ENCODE measurements around the gene SLC6A13.
"Not testable (repeated sequence)": the region's sequence is repeated elsewhere in the genome, so short reads cannot be mapped to it uniquely, and the experiment has no call there.

The SLC6A13 gene

DNA sequence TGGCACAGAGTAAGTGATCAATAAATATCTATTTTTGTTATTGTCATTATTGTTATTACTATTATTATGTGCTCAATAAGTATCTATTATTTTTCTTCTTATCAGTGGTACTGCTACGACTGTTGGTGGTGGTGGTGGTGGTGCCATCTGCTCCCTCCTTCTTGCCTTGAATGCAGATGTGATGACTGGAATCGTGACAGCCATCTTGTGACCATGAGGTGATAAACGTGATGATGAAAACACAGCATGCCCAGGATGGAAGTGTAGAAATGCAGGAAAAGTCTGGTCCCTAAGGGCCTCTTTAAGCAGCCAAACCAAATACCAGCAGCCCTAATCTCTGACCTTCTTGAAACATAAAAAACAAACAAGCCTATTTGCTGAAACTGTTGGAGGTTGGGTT is 71.1 kb downstream of the SLC6A13 start:
- TF ChIP-seq, protein P1, sequence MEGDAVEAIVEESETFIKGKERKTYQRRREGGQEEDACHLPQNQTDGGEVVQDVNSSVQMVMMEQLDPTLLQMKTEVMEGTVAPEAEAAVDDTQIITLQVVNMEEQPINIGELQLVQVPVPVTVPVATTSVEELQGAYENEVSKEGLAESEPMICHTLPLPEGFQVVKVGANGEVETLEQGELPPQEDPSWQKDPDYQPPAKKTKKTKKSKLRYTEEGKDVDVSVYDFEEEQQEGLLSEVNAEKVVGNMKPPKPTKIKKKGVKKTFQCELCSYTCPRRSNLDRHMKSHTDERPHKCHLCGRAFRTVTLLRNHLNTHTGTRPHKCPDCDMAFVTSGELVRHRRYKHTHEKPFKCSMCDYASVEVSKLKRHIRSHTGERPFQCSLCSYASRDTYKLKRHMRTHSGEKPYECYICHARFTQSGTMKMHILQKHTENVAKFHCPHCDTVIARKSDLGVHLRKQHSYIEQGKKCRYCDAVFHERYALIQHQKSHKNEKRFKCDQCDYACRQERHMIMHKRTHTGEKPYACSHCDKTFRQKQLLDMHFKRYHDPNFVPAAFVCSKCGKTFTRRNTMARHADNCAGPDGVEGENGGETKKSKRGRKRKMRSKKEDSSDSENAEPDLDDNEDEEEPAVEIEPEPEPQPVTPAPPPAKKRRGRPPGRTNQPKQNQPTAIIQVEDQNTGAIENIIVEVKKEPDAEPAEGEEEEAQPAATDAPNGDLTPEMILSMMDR (IDR thresholded peaks at IDR 0.05; ENCODE audit: insufficient read depth, missing control alignments), result no peak
- no peak for FAIRE-seq
- DNase-seq (ENCODE audit: insufficient read length, low spot score), result no peak

DNA sequence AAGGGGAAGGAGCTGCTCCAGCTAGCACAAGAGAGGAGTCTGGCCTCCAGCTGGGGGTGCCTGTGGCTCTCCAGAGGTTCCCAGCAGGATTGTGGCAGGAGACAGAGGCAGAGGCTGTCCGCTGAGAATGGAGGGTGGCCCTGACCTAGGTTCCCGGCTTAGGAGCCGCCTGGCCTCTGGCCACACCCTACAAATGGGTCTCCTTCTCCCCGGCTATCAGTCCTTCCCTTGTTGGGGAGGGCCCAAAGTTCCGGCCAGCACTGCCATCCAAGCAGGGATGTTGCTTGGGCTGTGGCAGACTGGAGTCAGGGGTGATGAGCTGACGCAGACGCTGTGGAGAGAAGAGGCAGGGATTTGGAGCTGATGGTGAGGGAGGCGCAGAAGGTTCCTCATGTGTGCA is 71.8 kb downstream of the SLC6A13 start:
- no peak for DNase-seq (ENCODE audit: insufficient read length, low spot score)
- no peak for FAIRE-seq
- TF ChIP-seq, protein P1 (IDR thresholded peaks at IDR 0.05; ENCODE audit: insufficient read depth, missing control alignments), result no peak

DNA sequence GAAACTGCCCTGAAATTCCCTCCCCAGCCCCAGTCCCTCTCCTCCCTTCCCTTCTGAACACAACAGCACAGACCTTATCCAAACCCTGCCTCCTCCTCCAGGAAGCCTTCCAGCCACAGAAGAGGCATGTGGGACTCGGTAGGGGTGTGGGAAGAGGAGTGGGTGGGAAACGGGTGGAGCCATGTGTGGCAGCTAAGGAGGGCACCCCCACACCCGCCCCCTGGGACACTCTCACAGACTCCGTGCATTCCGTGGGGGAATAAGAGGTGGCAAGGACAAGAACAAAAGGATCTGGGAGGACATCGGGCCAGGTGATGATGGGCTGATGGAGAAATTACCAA is 73.0 kb downstream of the SLC6A13 start:
- DNase-seq (ENCODE audit: insufficient read length, low spot score) (no peak), FAIRE-seq (no peak)
- TF ChIP-seq, protein P1 (IDR thresholded peaks at IDR 0.05; ENCODE audit: insufficient read depth, missing control alignments), result no peak

DNA sequence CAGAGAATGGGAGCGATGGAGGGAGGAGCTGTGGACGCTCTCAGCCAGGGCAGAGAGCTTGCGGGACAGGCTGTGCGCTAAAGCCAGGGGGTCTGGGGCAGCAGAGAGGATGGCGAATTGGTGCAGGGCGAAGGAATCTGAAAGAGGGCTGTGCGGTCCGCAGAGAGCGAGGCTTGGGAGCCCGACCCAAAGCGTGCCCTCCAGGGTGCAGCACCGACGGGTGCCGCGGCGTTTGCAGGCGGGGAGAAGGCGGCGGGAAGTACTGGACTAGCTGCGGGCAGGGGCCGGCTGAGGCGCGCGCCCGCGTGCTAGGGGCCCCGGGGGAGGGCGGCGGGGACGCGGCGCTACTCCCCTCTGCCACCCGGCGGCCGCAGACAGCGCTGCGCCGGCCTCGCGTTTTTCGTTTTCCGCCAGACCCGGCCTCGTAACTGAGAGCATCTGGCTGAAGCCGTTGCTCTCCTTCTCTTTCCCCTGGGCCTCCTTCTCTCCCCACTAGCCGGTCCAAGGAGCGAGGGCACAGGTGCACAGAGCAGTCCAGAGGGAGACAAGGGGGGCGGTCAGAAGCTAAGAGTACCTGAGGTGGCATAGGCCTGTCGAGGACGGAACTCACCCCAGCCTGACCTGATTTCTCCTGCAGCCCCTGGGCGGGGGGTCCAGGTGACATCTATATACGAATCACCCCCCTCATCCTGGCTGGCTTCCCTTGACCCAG is 73.6 kb downstream of the SLC6A13 start:
- TF ChIP-seq, protein P1 (IDR thresholded peaks at IDR 0.05; ENCODE audit: insufficient read depth, missing control alignments), result peak; percentile 53
- DNase-seq (ENCODE audit: insufficient read length, low spot score), result peak; percentile 73
- no peak for FAIRE-seq

DNA sequence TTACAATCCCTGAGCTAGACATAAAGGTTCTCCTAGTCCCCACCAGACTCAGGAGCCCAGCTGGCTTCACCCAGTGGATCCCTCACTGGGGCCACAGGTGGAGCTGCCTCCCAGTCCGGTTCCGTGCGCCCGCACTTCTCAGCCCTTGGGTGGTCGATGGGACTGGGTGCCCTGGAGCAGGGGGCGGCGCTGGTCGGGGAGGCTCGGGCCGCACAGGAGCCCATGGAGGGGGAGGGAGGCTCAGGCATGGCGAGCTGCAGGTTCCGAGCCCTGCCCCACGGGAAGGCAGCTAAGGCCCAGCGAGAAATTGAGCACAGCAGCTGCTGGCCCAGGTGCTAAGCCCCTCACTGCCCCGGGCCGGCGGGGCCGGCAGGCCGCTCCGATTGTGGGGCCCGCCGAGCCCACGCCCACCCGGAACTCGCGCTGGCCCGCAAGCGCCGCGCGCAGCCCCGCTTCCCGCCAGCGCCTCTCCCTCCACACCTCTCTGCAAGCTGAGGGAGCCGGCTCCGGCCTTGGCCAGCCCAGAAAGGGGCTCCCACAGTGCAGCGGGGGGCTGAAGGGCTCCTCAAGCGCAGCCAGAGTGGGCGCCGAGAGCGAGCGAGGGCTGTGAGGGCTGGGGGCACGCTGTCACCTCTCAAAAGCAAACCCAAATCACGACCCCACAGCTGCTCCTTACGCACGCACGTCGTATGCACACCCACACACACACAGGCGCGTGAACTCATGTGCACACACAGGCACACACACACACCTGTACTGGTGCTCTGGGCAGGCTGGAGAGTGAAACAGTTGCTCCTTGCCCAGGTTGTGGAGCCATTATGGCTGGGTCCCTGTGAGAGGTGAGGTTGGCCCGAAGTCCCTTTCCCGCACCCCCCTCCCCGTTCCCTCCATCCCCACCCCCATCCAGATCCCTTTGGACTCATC is 74.4 kb downstream of the SLC6A13 start:
- DNase-seq (ENCODE audit: insufficient read length, low spot score); FAIRE-seq: not testable (repeated sequence)

DNA sequence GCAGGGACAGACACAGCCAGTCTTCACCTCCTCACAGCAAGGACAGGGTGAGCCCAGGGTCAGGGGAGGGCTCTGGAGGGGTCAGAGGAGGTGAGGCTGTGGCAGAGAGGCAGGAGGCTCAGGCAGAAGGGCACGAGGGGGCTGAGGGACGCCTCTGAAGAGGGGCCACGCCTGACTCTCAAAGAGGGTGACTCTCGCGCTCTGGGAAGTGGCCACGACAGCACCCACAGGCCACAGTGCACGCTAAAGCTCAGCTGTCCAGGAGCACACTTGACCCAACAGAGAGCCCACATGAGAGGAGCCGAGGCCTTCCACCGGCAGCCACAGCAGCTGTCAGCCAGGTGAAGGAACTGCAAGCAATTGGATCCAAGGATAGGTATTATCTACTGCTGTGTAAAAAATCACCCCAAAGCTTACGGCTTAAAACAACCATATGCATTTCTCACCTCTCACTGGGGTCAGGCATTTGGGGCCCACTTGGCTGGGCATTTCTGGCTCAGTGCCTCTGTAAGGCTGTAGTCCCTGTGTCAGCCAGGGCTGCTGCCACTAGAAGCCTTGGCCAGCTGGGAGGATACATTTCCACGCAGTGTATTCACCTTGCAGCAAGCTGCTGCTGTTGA is 76.5 kb downstream of the SLC6A13 start:
- TF ChIP-seq, protein P1 (IDR thresholded peaks at IDR 0.05; ENCODE audit: insufficient read depth, missing control alignments), result no peak
- no peak for FAIRE-seq

DNA sequence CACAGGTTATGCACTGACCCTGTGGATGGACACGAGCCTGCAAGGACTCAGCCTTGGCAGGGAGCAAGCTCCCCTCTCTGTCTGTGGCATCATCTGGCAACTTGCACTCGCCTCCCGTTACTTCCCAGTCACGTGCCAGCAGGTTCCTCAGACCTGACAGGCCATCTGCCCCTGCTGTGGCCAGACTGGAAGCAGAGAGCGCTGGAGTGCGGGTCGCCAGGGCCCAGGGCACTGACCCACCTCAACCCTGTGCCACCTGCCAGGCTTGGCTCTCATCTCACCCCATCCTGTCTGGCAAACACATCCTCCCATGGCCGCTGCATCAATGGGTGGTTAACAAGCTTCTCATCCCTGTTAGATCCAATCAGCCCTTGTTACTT is 77.1 kb downstream of the SLC6A13 start:
- TF ChIP-seq, protein P1 (IDR thresholded peaks at IDR 0.05; ENCODE audit: insufficient read depth, missing control alignments), result no peak
- FAIRE-seq, result no peak
- no peak for DNase-seq (ENCODE audit: insufficient read length, low spot score)

More for the DNA sequence above, 76.5 kb downstream of the SLC6A13 start:
- DNase-seq (ENCODE audit: insufficient read length, low spot score), result no peak
